ENCODE measurements around the gene LCN10. TPM values are rescaled to one million over a fixed set of nuclear protein-coding genes. Genes with fewer than 3 reads are reported as not detected.
"Not testable (repeated sequence)": the region's sequence is repeated elsewhere in the genome, so short reads cannot be mapped to it uniquely, and the experiment has no call there.

LCN10 gene
- total RNA-seq, 1 experiment from 2014 or later, result not detected

GRCh38 chr9:136769710-136770191, 27.0 kb upstream of the LCN10 start:
- BruUV-seq (replicated peaks), result no TSS peak
- Mint-ChIP-seq H3K36me3 (ENCODE audit: insufficient read depth, unreplicated experiment) (no peaks in the 10 kb centered on the region), H3K4me3 (ENCODE audit: unreplicated experiment) (no peak overlapping the region), H3K27ac (ENCODE audit: low read depth, unreplicated experiment) (no peak overlapping the region), H3K9me3 (ENCODE audit: unreplicated experiment) (no peaks in the 10 kb centered on the region), H3K4me1 (ENCODE audit: insufficient read depth, unreplicated experiment) (peaks cover 7% of the 10 kb centered on the region), H3K27me3 (ENCODE audit: insufficient read depth, unreplicated experiment) (no peaks in the 10 kb centered on the region)
- peak; percentile 37 for TF ChIP-seq CTCF (IDR thresholded peaks at IDR 0.05; ENCODE audit: unreplicated experiment)
- intact Hi-C loops (cut with micrococcal nuclease), result no loop called here
- ChIA-PET POLR2A (no interaction called here), CTCF (interaction anchor here (0.6 to 3.1 kb wide), 5 partner anchors 9 to 295 kb away, joined by 3 to 11 read pairs (median 4); no protein-coding TSS in a partner anchor)
- peak; percentile 13 for DNase-seq (ENCODE audit: unreplicated experiment)

GRCh38 chr9:136766410-136767120, 23.8 kb upstream of the LCN10 start:
- not testable (repeated sequence) for H3K27ac Mint-ChIP-seq (ENCODE audit: low read depth, unreplicated experiment); H3K27me3 Mint-ChIP-seq (ENCODE audit: insufficient read depth, unreplicated experiment); H3K9me3 Mint-ChIP-seq (ENCODE audit: unreplicated experiment); BruUV-seq (replicated peaks); H3K36me3 Mint-ChIP-seq (ENCODE audit: insufficient read depth, unreplicated experiment); H3K4me1 Mint-ChIP-seq (ENCODE audit: insufficient read depth, unreplicated experiment); H3K4me3 Mint-ChIP-seq (ENCODE audit: unreplicated experiment)
- ChIA-PET CTCF (interaction anchor here (0.6 to 3.6 kb wide), 10 partner anchors 9 to 361 kb away, joined by 3 to 19 read pairs (median 3); partner anchors contain the start of gene LCN8), POLR2A (interaction anchor here (0.7 to 2.5 kb wide), 3 partner anchors 11 to 877 kb away, joined by 3 to 9 read pairs (median 3); no protein-coding TSS in a partner anchor)
- intact Hi-C loops (cut with micrococcal nuclease), result loop anchor here (1.0 kb wide), 1 partner anchor 18 kb away; no protein-coding TSS in a partner anchor
- peak; percentile 20 for TF ChIP-seq CTCF (IDR thresholded peaks at IDR 0.05; ENCODE audit: unreplicated experiment)
- DNase-seq (ENCODE audit: unreplicated experiment), result peak; percentile 56

GRCh38 chr9:136765745-136766409, 23.1 kb upstream of the LCN10 start:
- H3K4me1 Mint-ChIP-seq (ENCODE audit: insufficient read depth, unreplicated experiment); DNase-seq (ENCODE audit: unreplicated experiment); H3K36me3 Mint-ChIP-seq (ENCODE audit: insufficient read depth, unreplicated experiment); BruUV-seq (replicated peaks); H3K27me3 Mint-ChIP-seq (ENCODE audit: insufficient read depth, unreplicated experiment); H3K27ac Mint-ChIP-seq (ENCODE audit: low read depth, unreplicated experiment); H3K9me3 Mint-ChIP-seq (ENCODE audit: unreplicated experiment); H3K4me3 Mint-ChIP-seq (ENCODE audit: unreplicated experiment): not testable (repeated sequence)
- intact Hi-C loops (cut with micrococcal nuclease), result loop anchor here (1.0 kb wide), 1 partner anchor 18 kb away; no protein-coding TSS in a partner anchor
- ChIA-PET POLR2A (interaction anchor here (0.7 to 2.5 kb wide), 3 partner anchors 12 to 876 kb away, joined by 3 to 9 read pairs (median 3); no protein-coding TSS in a partner anchor), CTCF (interaction anchor here (0.6 to 3.6 kb wide), 11 partner anchors 8 to 302 kb away, joined by 3 to 19 read pairs (median 3); partner anchors contain the start of gene LCN8)

DNA sequence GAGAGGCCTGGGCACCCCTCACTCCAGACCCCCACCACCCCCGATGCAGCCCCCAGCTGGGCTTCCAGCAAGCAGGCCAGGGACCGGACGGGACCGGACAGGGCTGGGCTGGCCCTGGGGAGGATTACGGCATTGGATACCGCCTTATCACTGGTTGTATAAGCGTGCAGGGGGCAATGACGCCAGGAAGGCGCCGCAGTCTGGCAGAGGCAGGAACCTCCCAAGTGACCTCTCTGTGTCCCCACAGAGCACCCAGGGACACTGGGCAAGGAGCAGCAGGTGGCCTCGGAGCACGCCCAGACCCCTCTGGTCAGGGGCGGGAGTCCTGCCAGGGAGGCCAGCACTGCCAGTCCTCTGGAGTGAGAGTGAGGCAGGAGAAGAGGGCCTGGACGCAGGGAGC, 22.3 kb upstream of the LCN10 start:
- H3K36me3 Mint-ChIP-seq (ENCODE audit: insufficient read depth, unreplicated experiment), result no peaks in the 10 kb centered on the region
- no peaks in the 10 kb centered on the region for H3K9me3 Mint-ChIP-seq (ENCODE audit: unreplicated experiment)
- DNase-seq (ENCODE audit: unreplicated experiment), result no peak
- ChIA-PET CTCF (interaction anchor here (0.6 to 3.6 kb wide), 3 partner anchors 13 to 40 kb away, joined by 3 to 19 read pairs (median 3); no protein-coding TSS in a partner anchor), POLR2A (no interaction called here)
- no peak for TF ChIP-seq CTCF (IDR thresholded peaks at IDR 0.05; ENCODE audit: unreplicated experiment)
- no TSS peak for BruUV-seq (replicated peaks)
- intact Hi-C loops (cut with micrococcal nuclease), result no loop called here
- H3K27ac Mint-ChIP-seq (ENCODE audit: low read depth, unreplicated experiment), result no peak overlapping the region
- H3K27me3 Mint-ChIP-seq (ENCODE audit: insufficient read depth, unreplicated experiment), result no peaks in the 10 kb centered on the region
- no peak overlapping the region for H3K4me3 Mint-ChIP-seq (ENCODE audit: unreplicated experiment)
- peaks cover 7% of the 10 kb centered on the region for H3K4me1 Mint-ChIP-seq (ENCODE audit: insufficient read depth, unreplicated experiment)
